A549 (cell line): ENCODE results near the gene ANKRD29. TPM values are rescaled to one million over a fixed set of nuclear protein-coding genes. Genes with fewer than 3 reads are reported as not detected.

ENCODE experiments used
- ATAC-seq, 2 experiments: fragments of 200-7000 bp in 1 of 2; fragments of >200 bp in 1 of 2; cut with Nextera tagmentation in 1 of 2; cut with Tn5 transposase in 1 of 2; 3 replicates each; pipeline versions ENCODE4 v1.8.0 to v1.9.1; 2018 to 2020; ENCODE audit warnings: mild to moderate bottlenecking in 1 of 2, moderate library complexity in 1 of 2
- CTCF ChIA-PET: fragments of 300-600 bp; sonication (Branson Sonifier 250); formaldehyde crosslinking; extraction: SDS; loops from one replicate; lab custom pipeline; 2021; ENCODE audit warnings: antibody characterized with exemption, inconsistent platforms; lab: Yijun Ruan, JAX
- POLR2A ChIA-PET: fragments of 350-600 bp; formaldehyde crosslinking; extraction: SDS; loops from one replicate; lab custom pipeline; 2021; ENCODE audit warnings: antibody characterized with exemption, inconsistent platforms; lab: Yijun Ruan, JAX
- DNase-seq, 2 experiments: peaks; one replicate each; pipeline versions ENCODE4 v3.0.0 to v3.0.0-alpha.2; 2011 to 2016; ENCODE audit warnings: low read depth in 1 of 2, low spot score in 1 of 2
- FAIRE-seq: peaks from 2 replicates; lab custom pipeline; 2011; peaks lifted over from hg19 to GRCh38; lab: Jason Lieb, UNC
- H3K27ac ChIP-seq, 2 experiments: fragments of >200 bp; sonication (Bioruptor Twin); formaldehyde crosslinking; 3 replicates each; pipeline ENCODE4 v1.5.1; 2016 to 2017
- H3K4me1 ChIP-seq: fragments of >200 bp; sonication (Bioruptor Twin); formaldehyde crosslinking; 3 replicates; pipeline ENCODE4 v1.6.1; 2016
- H3K4me2 ChIP-seq: fragments of >200 bp; sonication (Bioruptor Twin); formaldehyde crosslinking; 3 replicates; pipeline ENCODE4 v1.6.1; 2016
- H3K4me3 ChIP-seq: fragments of >200 bp; sonication (Bioruptor Twin); formaldehyde crosslinking; 3 replicates; pipeline ENCODE4 v1.5.1; 2016
- H3K9me3 ChIP-seq: fragments of >200 bp; sonication (Bioruptor Twin); formaldehyde crosslinking; 3 replicates; pipeline ENCODE4 v1.6.1; 2016
- CHD2 ChIP-seq: fragments of 150-350 bp; IDR thresholded peaks from 2 replicates; pipeline ENCODE4 v1.6.1; 2014; ENCODE audit warnings: low read length; ENCODE audit not compliant: partially characterized antibody
- CTCF ChIP-seq: fragments of >200 bp; sonication (Bioruptor Twin); formaldehyde crosslinking; IDR thresholded peaks from 3 replicates; pipeline ENCODE4 v1.5.1; 2016
- FOSL2 ChIP-seq, 2 experiments: fragments of 450-650 bp in 1 of 2; fragments of >200 bp in 1 of 2; sonication (Bioruptor Twin) in 1 of 2; formaldehyde crosslinking; IDR thresholded peaks; 2 replicates each; pipeline versions ENCODE4 v1.5.0 to v1.6.1; 2016 to 2020; ENCODE audit warnings: mild to moderate bottlenecking in 1 of 2, moderate library complexity in 1 of 2
- HDAC2 ChIP-seq: fragments of 200-600 bp; sonication (generic); IDR thresholded peaks from 2 replicates; pipeline ENCODE4 v1.6.1; 2016
- HOXB13 ChIP-seq: fragments of 250-450 bp; sonication (Bioruptor Pico); IDR thresholded peaks from 2 replicates; pipeline ENCODE4 v1.5.0; 2020; ENCODE audit warnings: low read depth, mild to moderate bottlenecking, moderate library complexity
- JUNB ChIP-seq: fragments of >200 bp; sonication (Bioruptor Twin); formaldehyde crosslinking; IDR thresholded peaks from 2 replicates; pipeline ENCODE4 v1.6.1; 2016
- KDM1A ChIP-seq: fragments of 200-600 bp; sonication (generic); IDR thresholded peaks from 2 replicates; pipeline ENCODE4 v1.6.1; 2016; ENCODE audit warnings: low read depth, mild to moderate bottlenecking
- KDM5A ChIP-seq: fragments of 200-600 bp; sonication (generic); IDR thresholded peaks from 2 replicates; pipeline ENCODE4 v1.6.1; 2016; ENCODE audit warnings: antibody characterized with exemption, mild to moderate bottlenecking
- MAFK ChIP-seq: fragments of 450-650 bp; IDR thresholded peaks from 2 replicates; pipeline ENCODE4 v1.6.1; 2014; ENCODE audit not compliant: partially characterized antibody
- MYC ChIP-seq: IDR thresholded peaks from 2 replicates; pipeline ENCODE4 v1.6.1; 2012; ENCODE audit warnings: mild to moderate bottlenecking, inconsistent platforms, low read length, improper control_type of control experiment, borderline replicate concordance
- PHF8 ChIP-seq: fragments of 200-600 bp; sonication (generic); IDR thresholded peaks from 2 replicates; pipeline ENCODE4 v1.6.1; 2016; ENCODE audit warnings: low read depth, mild to moderate bottlenecking, antibody characterized with exemption, moderate library complexity, borderline replicate concordance
- POLR2A ChIP-seq: IDR thresholded peaks from 2 replicates; pipeline ENCODE4 v1.6.1; 2012; ENCODE audit warnings: mild to moderate bottlenecking, low read length
- USF2 ChIP-seq: fragments of 450-650 bp; IDR thresholded peaks from 2 replicates; pipeline ENCODE4 v1.6.1; 2014; ENCODE audit warnings: antibody characterized with exemption
- WGBS: methylation state at CpG from one replicate; pipeline ENCODE4 v1.1.6; 2017; ENCODE audit errors: missing lambda C conversion rate; 5-methylcytosine and 5-hydroxymethylcytosine counted together
- polyA plus RNA-seq, 4 experiments: library from polyadenylated mRNA; depleted of rRNA in 3 of 4; stranded (reverse); fragments of >200 nt; fragmentation: RNase III in 1 of 4; extraction: RNeasy Plus Mini Kit Qiagen cat#74134 plus additional on column Dnase treatment in 1 of 4; gene quantifications; 2 replicates in 3 of 4; 3 replicates in 1 of 4; pipeline ENCODE4 v1.2.3, GENCODE V29; 2011 to 2017
- TF ChIP-seq, protein P1 (sequence below): fragments of 250-450 bp; sonication (Bioruptor Pico); IDR thresholded peaks from 2 replicates; pipeline ENCODE4 v1.5.0; 2021; ENCODE audit warnings: mild to moderate bottlenecking, moderate library complexity, borderline replicate concordance
- TF ChIP-seq, protein P2 (sequence below): fragments of >200 bp; sonication (Bioruptor Twin); formaldehyde crosslinking; IDR thresholded peaks from 2 replicates; pipeline ENCODE4 v1.6.1; 2016
- TF ChIP-seq, protein P3 (sequence below): IDR thresholded peaks from 2 replicates; pipeline ENCODE4 v1.6.1; 2012

Gene ANKRD29
- polyA plus RNA-seq, 2 of the 4 experiments (the other 2 are of a cell fraction), result 12.4 to 25.4 TPM

GRCh38 chr18:23673725-23674124 is 11.0 kb upstream of the ANKRD29 start:
- ChIA-PET CTCF (interaction anchor here (0.6 kb wide), 1 partner anchor 359 kb away, joined by 3 read pairs; no protein-coding TSS in a partner anchor), POLR2A (no interaction called here)
- Histone ChIP-seq H3K4me3 (no peak overlapping the region), H3K27ac (no peak overlapping the region), H3K4me1 (peaks cover 4% of the 10 kb centered on the region; the same call in 1 of the 3 replicates), H3K4me2 (no peak overlapping the region), H3K9me3 (no peaks in the 10 kb centered on the region)
- ATAC-seq (no peak), FAIRE-seq (no peak), DNase-seq (no peak)
- 30% methylated on average over 1 of the region's 1 CpG for WGBS
- TF ChIP-seq PHF8 (no peak), POLR2A (no peak), FOSL2 (IDR thresholded peaks at IDR 0.05) (no peak), FOSL2 (CRISPR knock-in tag; IDR thresholded peaks at IDR 0.05) (0 out of 2 replicates have a peak, but pooled peaks have one; percentile 32), KDM5A (no peak)

DNA sequence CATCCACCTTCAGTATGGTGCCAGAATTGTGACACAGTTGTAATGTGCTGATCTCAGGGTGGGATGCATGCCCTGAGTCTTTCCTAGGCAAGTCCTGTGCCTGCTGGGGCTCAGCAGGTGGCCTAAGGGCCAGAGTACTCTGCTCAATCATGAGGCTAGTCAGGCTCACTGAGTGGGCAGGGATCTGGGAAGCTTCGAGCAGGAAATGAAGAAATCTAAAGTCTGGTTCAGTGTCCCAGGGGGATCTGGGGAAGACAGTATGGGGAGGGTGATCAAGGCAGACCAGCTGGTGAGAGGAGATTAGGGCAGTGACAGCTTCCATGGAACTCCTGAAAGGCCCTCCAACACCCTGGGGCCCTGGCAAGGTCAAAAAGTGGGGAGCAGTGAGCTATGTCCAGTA is 8.9 kb upstream of the ANKRD29 start:
- CTCF ChIA-PET, result no interaction called here

GRCh38 chr18:23669804-23670405 is 7.2 kb upstream of the ANKRD29 start:
- no peaks in the 10 kb centered on the region for H3K9me3 ChIP-seq
- 86% methylated on average over 4 of the region's 4 CpGs for WGBS
- ATAC-seq, result no peak
- ChIA-PET CTCF (no interaction called here), POLR2A (no interaction called here)
- no peak overlapping the region for H3K4me3 ChIP-seq
- no peak overlapping the region for H3K27ac ChIP-seq
- no peak for DNase-seq
- TF ChIP-seq CTCF (no peak), USF2 (no peak), JUNB (no peak), MYC (no peak), HOXB13 (CRISPR knock-in tag) (no peak), KDM1A (no peak), HDAC2 (no peak)
- TF ChIP-seq, protein P1, sequence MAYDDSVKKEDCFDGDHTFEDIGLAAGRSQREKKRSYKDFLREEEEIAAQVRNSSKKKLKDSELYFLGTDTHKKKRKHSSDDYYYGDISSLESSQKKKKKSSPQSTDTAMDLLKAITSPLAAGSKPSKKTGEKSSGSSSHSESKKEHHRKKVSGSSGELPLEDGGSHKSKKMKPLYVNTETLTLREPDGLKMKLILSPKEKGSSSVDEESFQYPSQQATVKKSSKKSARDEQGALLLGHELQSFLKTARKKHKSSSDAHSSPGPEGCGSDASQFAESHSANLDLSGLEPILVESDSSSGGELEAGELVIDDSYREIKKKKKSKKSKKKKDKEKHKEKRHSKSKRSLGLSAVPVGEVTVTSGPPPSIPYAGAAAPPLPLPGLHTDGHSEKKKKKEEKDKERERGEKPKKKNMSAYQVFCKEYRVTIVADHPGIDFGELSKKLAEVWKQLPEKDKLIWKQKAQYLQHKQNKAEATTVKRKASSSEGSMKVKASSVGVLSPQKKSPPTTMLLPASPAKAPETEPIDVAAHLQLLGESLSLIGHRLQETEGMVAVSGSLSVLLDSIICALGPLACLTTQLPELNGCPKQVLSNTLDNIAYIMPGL (CRISPR knock-in tag), result no peak
- TF ChIP-seq, protein P2, sequence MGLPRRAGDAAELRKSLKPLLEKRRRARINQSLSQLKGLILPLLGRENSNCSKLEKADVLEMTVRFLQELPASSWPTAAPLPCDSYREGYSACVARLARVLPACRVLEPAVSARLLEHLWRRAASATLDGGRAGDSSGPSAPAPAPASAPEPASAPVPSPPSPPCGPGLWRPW, result no peak
- no peak overlapping the region for H3K4me2 ChIP-seq
- peaks cover 10% of the 10 kb centered on the region; the same call in 1 of the 3 replicates for H3K4me1 ChIP-seq
- no peak for FAIRE-seq

More for the DNA sequence above, 8.9 kb upstream of the ANKRD29 start:
- 88% methylated on average over 1 of the region's 1 CpG for WGBS
- POLR2A ChIA-PET, result no interaction called here
- H3K4me1 ChIP-seq, result peaks cover 10% of the 10 kb centered on the region; the same call in 1 of the 3 replicates
- no peak for ATAC-seq
- TF ChIP-seq, protein P1 (CRISPR knock-in tag), result no peak
- no peak for TF ChIP-seq CHD2
- TF ChIP-seq MAFK, result no peak
- TF ChIP-seq, protein P3, sequence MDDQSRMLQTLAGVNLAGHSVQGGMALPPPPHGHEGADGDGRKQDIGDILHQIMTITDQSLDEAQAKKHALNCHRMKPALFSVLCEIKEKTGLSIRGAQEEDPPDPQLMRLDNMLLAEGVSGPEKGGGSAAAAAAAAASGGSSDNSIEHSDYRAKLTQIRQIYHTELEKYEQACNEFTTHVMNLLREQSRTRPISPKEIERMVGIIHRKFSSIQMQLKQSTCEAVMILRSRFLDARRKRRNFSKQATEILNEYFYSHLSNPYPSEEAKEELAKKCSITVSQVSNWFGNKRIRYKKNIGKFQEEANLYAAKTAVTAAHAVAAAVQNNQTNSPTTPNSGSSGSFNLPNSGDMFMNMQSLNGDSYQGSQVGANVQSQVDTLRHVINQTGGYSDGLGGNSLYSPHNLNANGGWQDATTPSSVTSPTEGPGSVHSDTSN, result no peak
- TF ChIP-seq, all 56 proteins: peak for 0
- no peak for DNase-seq
- Histone ChIP-seq H3K4me2 (no peak overlapping the region), H3K27ac (no peak overlapping the region), H3K4me3 (no peak overlapping the region), H3K9me3 (no peaks in the 10 kb centered on the region)
- no peak for FAIRE-seq
